ENCODE measurements around the gene COA5.
"Not testable (repeated sequence)": the region's sequence is repeated elsewhere in the genome, so short reads cannot be mapped to it uniquely, and the experiment has no call there.

COA5 gene

GRCh38 chr2:98606431-98606830 is 1.9 kb downstream of the COA5 start:
- DNase-seq (ENCODE audit: low read depth in 3 of 3) = no peak

GRCh38 chr2:98605076-98605475 is 3.2 kb downstream of the COA5 start:
- no peak for DNase-seq (ENCODE audit: low read depth in 3 of 3)

GRCh38 chr2:98604547-98604946 is 3.8 kb downstream of the COA5 start:
- no peak for DNase-seq (ENCODE audit: low read depth in 3 of 3)

GRCh38 chr2:98601532-98602132 is 6.7 kb downstream of the COA5 start:
- DNase-seq (ENCODE audit: low read depth in 3 of 3) = no peak

GRCh38 chr2:98598781-98599428 is 9.4 kb downstream of the COA5 start:
- no peak for DNase-seq (ENCODE audit: low read depth in 3 of 3)

GRCh38 chr2:98594665-98595064 is 13.6 kb downstream of the COA5 start:
- not testable (repeated sequence) for DNase-seq (ENCODE audit: low read depth in 3 of 3)

GRCh38 chr2:98592565-98592964 is 15.7 kb downstream of the COA5 start:
- no peak for DNase-seq (ENCODE audit: low read depth in 3 of 3)

GRCh38 chr2:98589489-98589888 is 18.8 kb downstream of the COA5 start:
- DNase-seq (ENCODE audit: low read depth in 3 of 3) = no peak

GRCh38 chr2:98588880-98589431 is 19.4 kb downstream of the COA5 start:
- DNase-seq (ENCODE audit: low read depth in 3 of 3) = no peak

- DNase-seq (ENCODE audit: low read depth in 3 of 3) = no peak
Measured at GRCh38 chr2:98586551-98587140, 21.7 kb downstream of the COA5 start.

- no peak for DNase-seq (ENCODE audit: low read depth in 3 of 3)
Measured at GRCh38 chr2:98585386-98585785, 22.9 kb downstream of the COA5 start.

GRCh38 chr2:98583816-98584618 is 24.3 kb downstream of the COA5 start:
- DNase-seq (ENCODE audit: low read depth in 3 of 3) = no peak

GRCh38 chr2:98583276-98583675 is 25.0 kb downstream of the COA5 start:
- no peak for DNase-seq (ENCODE audit: low read depth in 3 of 3)

GRCh38 chr2:98582523-98582922 is 25.8 kb downstream of the COA5 start:
- no peak for DNase-seq (ENCODE audit: low read depth in 3 of 3)

- DNase-seq (ENCODE audit: low read depth in 3 of 3) = no peak
Measured at GRCh38 chr2:98580656-98581284, 27.5 kb downstream of the COA5 start.

GRCh38 chr2:98579926-98580325 is 28.4 kb downstream of the COA5 start:
- no peak for DNase-seq (ENCODE audit: low read depth in 3 of 3)

- DNase-seq (ENCODE audit: low read depth in 3 of 3) = no peak
Measured at GRCh38 chr2:98578231-98578630, 30.1 kb downstream of the COA5 start.

GRCh38 chr2:98577313-98577712 is 31.0 kb downstream of the COA5 start:
- no peak for DNase-seq (ENCODE audit: low read depth in 3 of 3)

- DNase-seq (ENCODE audit: low read depth in 3 of 3) = no peak
Measured at GRCh38 chr2:98576666-98577312, 31.5 kb downstream of the COA5 start.

- no peak for DNase-seq (ENCODE audit: low read depth in 3 of 3)
Measured at GRCh38 chr2:98573426-98573825, 34.9 kb downstream of the COA5 start.

GRCh38 chr2:98572676-98573075 is 35.6 kb downstream of the COA5 start:
- DNase-seq (ENCODE audit: low read depth in 3 of 3) = no peak
